Heart left ventricle (tissue), 16 donors: Measurements from ENCODE around the gene ALDH4A1. TPM values are rescaled to one million over a fixed set of nuclear protein-coding genes. Genes with fewer than 3 reads are reported as not detected.

Experiments used
- ATAC-seq, 4 donors: fragments of 200-7000 bp; cut with Tn5 transposase; one replicate each; pipeline ENCODE4 v1.9.1; 2020 to 2022; ENCODE audit warnings: moderate library complexity in 4 of 4, mild to moderate bottlenecking in 3 of 4, moderate number of reproducible peaks in 1 of 4
- DNase-seq, 5 donors: peaks; one replicate each; pipeline ENCODE4 v3.0.0-alpha.2; 2020
- H3K27ac ChIP-seq, 12 donors: fragments of 200-600 bp; sonication (generic) in 4 of 12; one replicate each; pipeline versions ENCODE4 v1.5.0 to v1.8.0; 2016 to 2022; ENCODE audit warnings: mild to moderate bottlenecking in 2 of 12
- H3K27me3 ChIP-seq, 9 donors: fragments of 200-600 bp; sonication (generic) in 2 of 9; one replicate each; pipeline versions ENCODE4 v1.5.1 to v1.8.0; 2016 to 2022; ENCODE audit warnings: mild to moderate bottlenecking in 3 of 9
- H3K36me3 ChIP-seq, 9 donors: fragments of 200-600 bp; sonication (generic) in 2 of 9; one replicate each; pipeline versions ENCODE4 v1.5.0 to v1.8.0; 2018 to 2022; ENCODE audit warnings: mild to moderate bottlenecking in 2 of 9
- H3K4me1 ChIP-seq, 12 donors: fragments of 200-600 bp; sonication (generic) in 4 of 12; one replicate each; pipeline versions ENCODE4 v1.5.0 to v1.8.0; 2016 to 2022; ENCODE audit warnings: mild to moderate bottlenecking in 3 of 12
- H3K4me3 ChIP-seq, 12 donors: fragments of 200-600 bp; sonication (generic) in 4 of 12; one replicate each; pipeline versions ENCODE4 v1.5.0 to v1.8.0; 2017 to 2022; ENCODE audit warnings: mild to moderate bottlenecking in 9 of 12, moderate library complexity in 4 of 12
- H3K9me3 ChIP-seq, 12 donors: fragments of 200-600 bp; sonication (generic) in 4 of 12; one replicate each; pipeline versions ENCODE4 v1.5.0 to v1.8.0; 2016 to 2022; ENCODE audit warnings: mild to moderate bottlenecking in 1 of 12
- CTCF ChIP-seq, 12 donors: fragments of 200-600 bp; sonication (generic) in 4 of 12; IDR thresholded peaks; one replicate each; pipeline versions ENCODE4 v1.5.0 to v1.8.0; 2018 to 2022; ENCODE audit warnings: antibody characterized with exemption in 12 of 12, mild to moderate bottlenecking in 5 of 12
- POLR2A ChIP-seq, 2 donors: fragments of 450-650 bp; IDR thresholded peaks; one replicate each; pipeline ENCODE4 v1.6.1; 2017; ENCODE audit warnings: antibody characterized with exemption in 2 of 2, mild to moderate bottlenecking in 2 of 2, moderate library complexity in 2 of 2
- WGBS, 4 donors: extraction: QIAGEN DNeasy Blood & Tissue Kit in 2 of 4; methylation state at CpG; one replicate each; pipeline versions ENCODE4 v1.1.5 to v1.1.7; 2013 to 2018; 5-methylcytosine and 5-hydroxymethylcytosine counted together
- intact Hi-C, 10 donors: fragments of 100-400 bp; cut with DNase I; formaldehyde crosslinking; loops; one replicate each; pipeline versions ENCODE4 v1.11.1 to v1.14.2; 2022
- polyA plus RNA-seq, 2 donors: library from polyadenylated mRNA; stranded (reverse); fragments of 200-250 nt; gene quantifications; one replicate each; pipeline ENCODE4 v1.2.3, GENCODE V29; 2013
- total RNA-seq, 9 donors: library from RNA; depleted of rRNA in 2 of 9; stranded (reverse); fragments of >200 nt in 2 of 9; fragmentation: NEBNext Ultra II Directional in 3 of 9; extraction: Animal tissue kit (Norgen Biotek cat#: 25700) in 3 of 9; gene quantifications; one replicate each; pipeline versions ENCODE4 v1.1.0 to v1.2.4, GENCODE V29; 2016 to 2023
- donor health status: ischemic (EF 13 %, LVEDD 7.1; RV severe dilation, severe dysfunction).
- donor health status: healthy with polysubstance abuse.
- donor health status: DM: no; HTN: yes; CAD: no.
- donor health status: DM: no; HTN: no; CAD: no.
- donor health status: ischemic (EF 25% LVEDD 6.9; RV normal size, moderate dysfunction).
- donor health status: ischemic (EF 25% LVEDD 5.7; RV mildly dilated, moderate dysfunction).
- donor health status: healthy.
- donor health status: DM: yes; HTN: yes; CAD: no.
- donor health status: ischemic (EF 35%, LVEDD 5.7; RV mildly dilated, moderate dysfunction).
- donor health status: nonischemic (EF 11% LVEDD 7.7; RV severe dilation, severe dysfunction).
- donor health status: DM: yes; HTN: yes; CAD: no.
- donor health status: PGD.
- donor health status: ischemic (EF 29% LVEDD 5.4; RV normal size, mild dysfunction).
- donor health status: nonischemic (EF 23%, LVEDD 6.1; RV moderate dilation, normal function).

Gene ALDH4A1
- total and polyA plus RNA-seq, 11 donors: 20.8 to 57.6 (median 30.6) TPM

- TF ChIP-seq CTCF (IDR thresholded peaks at IDR 0.05) (no peak), POLR2A (IDR thresholded peaks at IDR 0.05) (no peak)
- DNase-seq: peak in 1 of 5 donors; percentile 23
- 67 to 78% (median 71%) methylated on average over 6 of the region's 6 CpGs for WGBS, 4 donors
- no peaks in the 10 kb centered on the region for H3K27me3 ChIP-seq
- H3K9me3 ChIP-seq: no peaks in the 10 kb centered on the region
- intact Hi-C loops: no loop called here
- H3K27ac ChIP-seq: no peak overlapping the region
- peaks cover 0 to 9% (median 0%) of the 10 kb centered on the region in 9 donors for H3K36me3 ChIP-seq
- no peak overlapping the region for H3K4me3 ChIP-seq
- ATAC-seq: peak in 2 of 4 donors; percentile 16 to 34
- H3K4me1 ChIP-seq: peaks cover 0 to 21% (median 7%) of the 10 kb centered on the region in 12 donors
These were observed 11.5 kb downstream of the ALDH4A1 start for GRCh38 chr1:18890706-18891425.

- H3K27ac ChIP-seq: no peak overlapping the region
- 100% methylated on average over 1 of the region's 1 CpG for WGBS, 4 donors
- DNase-seq (no peak), ATAC-seq (no peak)
- peaks cover 0 to 12% (median under 1%) of the 10 kb centered on the region in 12 donors for H3K4me1 ChIP-seq
- H3K27me3 ChIP-seq: no peaks in the 10 kb centered on the region
- no peak overlapping the region for H3K4me3 ChIP-seq
- TF ChIP-seq CTCF (IDR thresholded peaks at IDR 0.05) (no peak), POLR2A (IDR thresholded peaks at IDR 0.05) (no peak)
- intact Hi-C loops: loop anchor here in 1 of 10 donors (10.0 kb wide), 1 partner anchor 349 kb away; no protein-coding TSS in a partner anchor
- no peaks in the 10 kb centered on the region for H3K9me3 ChIP-seq
- peaks cover 0 to 31% (median 2%) of the 10 kb centered on the region in 9 donors for H3K36me3 ChIP-seq
These were observed 16.4 kb downstream of the ALDH4A1 start for GRCh38 chr1:18886003-18886335.

- H3K4me3 ChIP-seq: no peak overlapping the region
- peaks cover 0 to 33% (median 7%) of the 10 kb centered on the region in 9 donors for H3K36me3 ChIP-seq
- ATAC-seq: no peak
- H3K9me3 ChIP-seq: no peaks in the 10 kb centered on the region
- TF ChIP-seq CTCF (IDR thresholded peaks at IDR 0.05): no peak
- TF ChIP-seq POLR2A (IDR thresholded peaks at IDR 0.05): no peak
- DNase-seq: no peak
- peaks cover 0 to 7% (median 0%) of the 10 kb centered on the region in 12 donors for H3K4me1 ChIP-seq
- WGBS, 4 donors: 92 to 98% (median 94%) methylated on average over 14 to 17 of the region's 17 CpGs
- no peaks in the 10 kb centered on the region for H3K27me3 ChIP-seq
- H3K27ac ChIP-seq: no peak overlapping the region
- intact Hi-C loops: loop anchor here in 1 of 10 donors (10.0 kb wide), 1 partner anchor 349 kb away; no protein-coding TSS in a partner anchor
These were observed 16.9 kb downstream of the ALDH4A1 start for GRCh38 chr1:18885311-18886002.

- Histone ChIP-seq H3K36me3 (peaks cover 0 to 33% (median 7%) of the 10 kb centered on the region in 9 donors), H3K27me3 (no peaks in the 10 kb centered on the region), H3K4me1 (peaks cover 0 to 5% (median 0%) of the 10 kb centered on the region in 12 donors), H3K27ac (no peak overlapping the region), H3K4me3 (no peak overlapping the region), H3K9me3 (no peaks in the 10 kb centered on the region)
- WGBS, 4 donors: 83 to 90% (median 86%) methylated on average over 6 of the region's 6 CpGs
- intact Hi-C loops: loop anchor here in 3 of 10 donors (1.0 to 10.0 kb wide), 4 partner anchors 208 to 350 kb away; no protein-coding TSS in a partner anchor
- TF ChIP-seq POLR2A (IDR thresholded peaks at IDR 0.05) (no peak), CTCF (IDR thresholded peaks at IDR 0.05) (no peak)
- no peak for ATAC-seq
- DNase-seq: no peak
These were observed 17.6 kb downstream of the ALDH4A1 start for GRCh38 chr1:18884727-18885126.
